Activated CD8-positive, alpha-beta memory T cell treated with anti-CD3 and anti-CD28 coated beads, Interleukin-2, amount 50 U/mL, for 1 hour (primary cell): ENCODE results near the gene FAM13A.

Source experiments
- DNase-seq: peaks from one replicate; pipeline ENCODE4 v3.0.0-alpha.2; 2020; ENCODE audit errors: extremely low read depth

Gene FAM13A

GRCh38 chr4:88846206-88846790 lies 210.7 kb downstream of the FAM13A start:
- DNase-seq = no peak

DNA sequence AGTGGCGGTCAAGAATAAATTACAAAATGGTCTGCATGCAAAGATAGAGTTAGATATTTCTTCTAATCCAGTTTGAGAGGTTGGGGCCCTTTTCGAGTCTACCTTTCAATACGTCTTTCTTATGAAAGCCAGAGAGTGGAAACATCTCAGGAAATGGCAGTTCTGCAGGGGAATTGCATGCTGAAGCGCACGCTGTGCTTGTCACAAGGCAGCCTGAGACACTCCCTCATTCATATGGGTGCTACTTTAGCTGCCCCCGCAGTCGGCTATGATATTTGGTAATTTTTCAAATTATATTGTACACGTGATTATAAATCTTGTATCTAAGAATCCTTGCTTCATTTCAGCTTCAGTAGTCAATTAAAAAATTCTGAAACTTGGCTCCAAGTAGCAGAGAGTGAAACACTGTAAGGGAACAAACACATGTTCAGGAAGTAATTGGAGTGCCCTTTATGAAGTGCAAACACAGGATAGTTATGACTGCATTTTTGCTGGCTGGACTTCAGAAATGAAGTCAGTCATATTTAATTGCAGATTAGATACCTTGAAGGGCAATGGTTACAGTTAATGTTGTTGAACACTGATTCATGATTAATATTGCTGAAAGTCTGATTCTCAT lies 213.8 kb downstream of the FAM13A start:
- DNase-seq = no peak

- DNase-seq = no peak
Measured at GRCh38 chr4:88841635-88842034, 215.3 kb downstream of the FAM13A start.

DNA sequence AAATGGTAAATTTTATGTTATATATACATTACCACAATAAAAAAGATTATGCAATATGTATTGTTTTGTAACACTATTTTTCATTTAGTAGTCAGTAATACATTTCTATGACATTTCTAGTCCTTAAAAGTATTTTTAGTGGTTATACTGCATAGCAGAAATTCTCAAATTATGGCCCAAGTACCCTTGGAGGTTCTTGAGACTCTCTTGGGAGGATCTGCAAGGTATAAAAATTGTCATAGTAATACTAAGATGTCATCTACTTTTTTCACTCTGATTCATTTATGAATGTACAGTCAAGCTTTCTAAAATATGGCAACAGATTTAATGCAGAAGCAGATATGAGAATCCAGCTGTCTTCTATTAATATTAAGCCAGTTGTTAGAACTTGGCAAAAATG lies 220.8 kb downstream of the FAM13A start:
- no peak for DNase-seq

DNA sequence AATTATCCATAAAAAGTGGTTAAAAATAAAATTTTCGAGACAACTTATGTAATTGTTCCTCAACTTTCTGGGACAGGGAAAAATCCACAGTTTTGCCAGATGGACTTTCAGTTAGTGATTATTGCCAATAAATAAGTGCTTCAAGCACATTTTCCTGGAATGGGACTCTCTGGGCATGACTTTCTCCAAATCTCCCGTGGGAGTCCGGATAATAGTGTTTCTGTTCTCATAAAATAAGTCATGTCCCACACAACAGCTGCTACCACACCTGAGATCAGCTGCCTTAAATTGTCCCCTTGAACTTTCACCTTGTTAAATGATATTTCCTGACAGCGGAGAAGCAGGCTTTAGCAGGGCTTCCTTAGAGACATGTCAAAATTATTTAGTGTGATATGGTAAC lies 226.0 kb downstream of the FAM13A start:
- no peak for DNase-seq

GRCh38 chr4:88830598-88830997 lies 226.4 kb downstream of the FAM13A start:
- no peak for DNase-seq

- no peak for DNase-seq
Measured at GRCh38 chr4:88828842-88829571, 228.0 kb downstream of the FAM13A start.

DNA sequence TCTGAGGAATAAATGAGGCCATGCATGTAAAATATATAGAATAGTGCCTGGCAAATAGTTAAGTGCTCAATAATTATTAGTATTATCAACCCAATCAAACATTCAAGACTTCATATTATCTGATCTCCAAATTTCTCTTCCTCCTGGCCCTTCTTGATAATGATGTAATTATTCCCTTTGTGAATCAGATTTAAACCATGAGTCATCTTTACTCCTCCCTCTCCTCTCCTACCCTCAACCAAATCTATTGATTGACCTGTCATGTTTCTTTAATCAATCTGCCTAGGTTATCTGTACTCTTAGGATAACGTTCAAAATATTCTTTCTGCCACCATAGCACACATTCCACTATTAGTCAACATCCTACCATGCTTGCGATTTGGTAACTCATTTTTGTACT lies 229.5 kb downstream of the FAM13A start:
- no peak for DNase-seq

DNA sequence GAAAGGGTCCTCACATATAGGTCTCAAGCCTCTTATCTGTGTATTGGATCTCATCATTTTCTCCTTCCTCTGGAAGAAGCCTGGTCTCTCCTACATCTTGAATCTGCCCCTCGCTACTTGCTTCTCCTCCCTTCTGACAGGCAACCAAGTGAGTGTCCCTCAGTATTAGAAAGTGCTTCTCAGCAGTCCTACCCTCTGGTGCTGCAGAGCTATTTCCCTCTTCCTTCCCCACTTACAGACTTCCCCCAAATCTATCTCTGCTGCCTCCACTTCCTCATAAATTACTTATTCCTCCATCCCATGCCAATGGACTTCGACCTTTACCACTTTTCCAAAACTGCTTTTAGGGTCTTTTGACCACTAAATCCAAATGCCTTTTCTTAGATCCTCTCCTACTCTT lies 230.2 kb downstream of the FAM13A start:
- DNase-seq = no peak

GRCh38 chr4:88825931-88826330 lies 231.1 kb downstream of the FAM13A start:
- no peak for DNase-seq

DNA sequence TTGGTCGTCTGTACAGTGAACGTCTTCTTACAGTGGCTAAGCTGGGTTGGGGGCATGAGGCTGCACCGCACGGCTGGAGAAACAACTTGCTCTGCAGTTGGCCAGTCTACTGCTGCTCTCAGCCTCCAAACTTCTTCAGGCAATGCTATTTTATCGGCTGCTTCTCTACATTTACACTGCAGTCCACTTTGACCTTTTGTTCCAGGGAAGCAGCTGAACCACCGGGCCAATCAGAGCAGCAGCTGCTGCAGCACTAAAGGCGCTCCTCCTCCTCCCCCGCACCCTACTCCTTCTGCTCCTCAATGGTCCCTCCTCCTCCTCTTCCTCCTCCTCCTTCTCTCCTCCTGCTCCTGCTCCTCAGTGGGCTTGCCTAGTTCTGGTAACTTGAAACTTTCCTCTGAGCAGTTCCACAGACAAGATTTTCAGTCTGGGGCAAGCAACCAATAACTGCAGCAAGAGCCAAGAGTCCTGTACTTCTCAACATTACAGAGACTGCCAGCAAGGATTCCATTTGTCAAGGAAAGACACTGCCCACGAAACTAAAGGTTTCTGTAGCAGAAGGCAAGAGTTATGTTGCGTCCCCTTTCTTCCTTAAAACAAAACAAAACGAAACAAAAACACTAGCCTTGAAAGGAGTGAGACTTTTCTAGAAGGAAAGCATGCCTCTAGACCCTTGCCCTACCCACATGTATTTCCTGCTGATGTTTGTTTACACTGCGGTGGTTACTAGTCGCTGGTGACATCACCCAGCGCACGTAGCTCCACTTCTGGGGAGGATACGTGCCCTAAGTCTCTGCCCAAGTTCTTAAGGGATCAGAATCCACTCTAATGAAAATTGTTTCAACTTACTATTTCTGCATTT lies 233.7 kb downstream of the FAM13A start:
- DNase-seq = peak; percentile 21

DNA sequence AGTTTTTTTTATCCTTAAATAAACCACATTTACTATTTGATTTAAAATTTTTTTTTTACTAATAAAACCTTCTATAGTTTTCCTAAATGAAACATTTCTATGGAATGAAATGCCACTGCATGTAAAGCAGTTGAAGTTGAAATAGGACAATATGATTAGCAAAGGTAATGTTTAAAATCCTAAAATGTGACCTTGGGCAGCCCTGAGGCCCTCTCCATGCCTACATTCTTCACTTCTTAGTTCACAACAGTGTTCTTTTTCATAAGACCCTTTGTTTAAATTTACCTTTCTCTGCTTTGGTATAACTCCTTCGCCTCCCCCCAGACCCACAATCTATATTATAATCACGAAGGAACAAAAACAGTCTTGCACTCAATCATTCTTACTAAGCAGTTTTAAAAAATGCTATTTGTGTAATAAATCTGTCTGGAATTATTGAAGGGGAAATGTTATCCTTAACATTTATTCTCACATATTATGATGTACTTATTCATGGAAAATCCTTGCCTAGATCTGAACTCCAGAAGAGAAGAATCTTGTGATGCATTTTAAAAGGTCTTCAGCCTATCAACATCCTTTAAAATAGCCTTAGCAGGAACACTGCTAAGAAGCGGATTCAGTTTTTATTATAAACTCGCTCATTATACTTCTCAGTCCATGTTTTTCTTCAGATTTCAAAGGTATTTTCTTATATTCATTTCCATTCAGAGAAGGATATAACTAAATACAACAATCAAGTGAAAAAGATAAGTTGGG lies 234.8 kb downstream of the FAM13A start:
- DNase-seq = no peak

GRCh38 chr4:88821522-88821921 lies 235.5 kb downstream of the FAM13A start:
- DNase-seq = no peak

DNA sequence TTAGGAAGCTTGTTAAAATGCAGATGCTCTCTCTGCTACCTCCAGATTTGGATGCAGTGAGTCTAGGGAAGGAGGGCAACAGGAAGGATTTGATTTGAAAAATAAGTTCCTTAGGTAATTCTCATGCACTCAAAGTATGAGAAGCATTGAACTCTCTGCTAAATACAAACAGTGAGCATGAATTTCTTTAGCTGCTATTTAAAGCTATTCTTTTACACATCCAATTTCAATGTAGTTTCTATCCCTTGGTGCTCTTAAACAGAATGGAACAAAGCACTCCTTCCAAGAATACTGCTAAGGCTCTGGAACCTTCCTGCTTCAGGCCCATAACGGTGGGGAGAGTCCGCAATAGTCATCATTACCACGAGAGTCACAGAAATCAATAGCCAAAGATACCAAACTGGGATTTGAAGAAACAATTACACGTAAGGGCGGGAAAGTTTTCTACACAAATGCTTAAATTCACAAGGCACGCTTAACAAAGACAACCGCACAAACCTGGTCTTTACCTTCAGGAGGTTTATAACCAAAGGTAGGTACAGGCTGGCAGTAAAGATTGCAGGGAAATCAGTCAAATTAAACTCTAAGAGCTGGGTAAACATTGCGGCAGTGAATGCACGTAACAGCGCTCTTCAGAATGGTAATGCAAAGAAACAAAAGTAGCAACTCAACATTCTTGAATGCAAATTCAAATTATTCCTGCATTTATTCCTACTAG lies 236.1 kb downstream of the FAM13A start:
- no peak for DNase-seq

- no peak for DNase-seq
Measured at GRCh38 chr4:88819818-88820697, 236.9 kb downstream of the FAM13A start.

- no peak for DNase-seq
Measured at GRCh38 chr4:88818631-88819470, 238.1 kb downstream of the FAM13A start.

DNA sequence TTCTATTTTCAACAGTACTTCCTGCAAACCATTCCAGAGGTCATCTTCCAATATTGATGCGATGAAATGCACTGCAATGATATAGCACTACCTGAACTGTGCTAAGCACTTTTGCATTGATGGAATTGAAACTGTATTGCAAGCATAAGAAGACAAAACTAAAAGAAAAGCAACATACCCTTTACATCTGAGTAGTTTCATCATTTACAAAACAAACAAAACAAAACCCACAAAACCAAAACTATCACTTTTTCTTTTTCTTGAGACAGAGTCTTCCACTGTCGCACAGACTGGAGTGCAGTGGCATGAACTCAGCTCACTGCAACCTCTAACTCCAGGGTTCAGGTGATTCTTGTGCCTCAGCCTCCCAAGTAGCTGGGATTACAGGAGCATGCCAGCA lies 239.2 kb downstream of the FAM13A start:
- no peak for DNase-seq

DNA sequence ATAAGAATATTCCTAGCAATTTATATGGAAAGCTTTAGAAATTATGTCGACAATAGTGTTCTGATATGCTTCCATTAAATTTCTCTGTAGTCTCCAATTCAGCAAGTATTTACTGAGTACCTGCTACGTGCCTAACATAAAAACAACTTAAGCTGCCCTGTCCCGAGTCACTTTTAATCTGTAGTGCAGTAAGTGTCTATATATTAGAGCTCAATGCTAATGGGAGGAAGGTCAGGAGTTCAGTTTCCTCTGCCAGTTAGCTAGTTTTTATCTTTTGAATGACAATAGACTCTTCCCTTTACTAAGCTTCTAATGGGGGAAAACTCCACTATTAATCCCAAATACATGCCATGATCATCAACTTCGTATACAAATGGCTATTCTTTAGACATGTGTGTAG lies 240.6 kb downstream of the FAM13A start:
- DNase-seq = no peak

GRCh38 chr4:88814043-88814617 lies 242.9 kb downstream of the FAM13A start:
- DNase-seq = no peak
